Kidney epithelial cell (primary cell): ENCODE results near the gene ZNF740. TPM values are rescaled to one million over a fixed set of nuclear protein-coding genes. Genes with fewer than 3 reads are reported as not detected.

Experiments
- DNase-seq: peaks from one replicate; pipeline ENCODE4 v3.0.0-alpha.2; 2010; ENCODE audit warnings: low read depth
- H3K27me3 ChIP-seq: 2 replicates; pipeline ENCODE4 v1.6.0; 2011; ENCODE audit warnings: low read length; ENCODE audit not compliant: control insufficient read depth, insufficient read depth
- H3K36me3 ChIP-seq: 2 replicates; pipeline ENCODE4 v1.5.1; 2011; ENCODE audit warnings: low read length; ENCODE audit not compliant: control insufficient read depth, insufficient read depth
- H3K4me3 ChIP-seq: 2 replicates; pipeline ENCODE4 v1.5.1; 2011; ENCODE audit warnings: low read depth, mild to moderate bottlenecking, control low read depth, low read length
- total RNA-seq: library from RNA; depleted of rRNA; stranded (reverse); fragments of >200 nt; gene quantifications from 2 replicates; pipeline ENCODE4 v1.2.3, GENCODE V29; 2015
- TF ChIP-seq, protein P1 (sequence below): IDR thresholded peaks from 2 replicates; pipeline ENCODE4 v1.5.1; 2011; ENCODE audit warnings: mild to moderate bottlenecking, moderate library complexity, low read length, control low read depth, inconsistent platforms; ENCODE audit not compliant: insufficient read depth, poor library complexity, severe bottlenecking

The ZNF740 gene
- total RNA-seq, 1 donor from 2014 or later = 9.9 TPM

DNA sequence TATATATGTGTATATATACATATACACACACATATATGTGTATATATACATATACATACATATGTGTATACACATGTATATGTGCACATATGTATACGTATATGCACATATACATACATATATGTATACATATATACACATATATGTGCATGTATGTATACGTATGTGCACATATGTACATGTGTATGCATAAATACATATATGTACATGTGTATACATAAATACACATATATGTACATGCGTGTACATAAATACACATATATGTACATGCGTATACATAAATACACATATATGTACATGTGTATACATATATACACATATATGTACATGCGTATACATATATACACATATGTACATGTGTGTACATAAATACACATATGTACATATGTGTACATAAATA is 33.3 kb upstream of the ZNF740 start:
- H3K27me3 ChIP-seq = no peaks in the 10 kb centered on the region
- no peaks in the 10 kb centered on the region for H3K36me3 ChIP-seq
- no peak overlapping the region for H3K4me3 ChIP-seq
- TF ChIP-seq, protein P1, sequence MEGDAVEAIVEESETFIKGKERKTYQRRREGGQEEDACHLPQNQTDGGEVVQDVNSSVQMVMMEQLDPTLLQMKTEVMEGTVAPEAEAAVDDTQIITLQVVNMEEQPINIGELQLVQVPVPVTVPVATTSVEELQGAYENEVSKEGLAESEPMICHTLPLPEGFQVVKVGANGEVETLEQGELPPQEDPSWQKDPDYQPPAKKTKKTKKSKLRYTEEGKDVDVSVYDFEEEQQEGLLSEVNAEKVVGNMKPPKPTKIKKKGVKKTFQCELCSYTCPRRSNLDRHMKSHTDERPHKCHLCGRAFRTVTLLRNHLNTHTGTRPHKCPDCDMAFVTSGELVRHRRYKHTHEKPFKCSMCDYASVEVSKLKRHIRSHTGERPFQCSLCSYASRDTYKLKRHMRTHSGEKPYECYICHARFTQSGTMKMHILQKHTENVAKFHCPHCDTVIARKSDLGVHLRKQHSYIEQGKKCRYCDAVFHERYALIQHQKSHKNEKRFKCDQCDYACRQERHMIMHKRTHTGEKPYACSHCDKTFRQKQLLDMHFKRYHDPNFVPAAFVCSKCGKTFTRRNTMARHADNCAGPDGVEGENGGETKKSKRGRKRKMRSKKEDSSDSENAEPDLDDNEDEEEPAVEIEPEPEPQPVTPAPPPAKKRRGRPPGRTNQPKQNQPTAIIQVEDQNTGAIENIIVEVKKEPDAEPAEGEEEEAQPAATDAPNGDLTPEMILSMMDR = no peak
- DNase-seq = no peak

DNA sequence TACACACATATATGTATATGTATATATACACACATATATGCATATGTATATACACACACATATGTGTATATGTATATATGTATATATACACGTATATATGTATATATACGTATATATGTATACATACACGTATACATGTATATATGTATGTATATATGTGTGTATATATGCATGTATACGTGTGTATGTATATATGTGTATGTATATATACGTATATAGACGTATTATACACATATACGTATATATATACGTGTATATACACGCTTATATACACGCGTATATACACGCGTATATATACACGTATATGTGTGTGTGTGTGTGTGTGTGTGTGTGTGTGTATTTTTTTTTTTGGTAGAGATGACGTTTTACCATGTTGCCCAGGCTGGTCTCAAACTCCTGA is 32.9 kb upstream of the ZNF740 start:
- TF ChIP-seq, protein P1 = no peak

DNA sequence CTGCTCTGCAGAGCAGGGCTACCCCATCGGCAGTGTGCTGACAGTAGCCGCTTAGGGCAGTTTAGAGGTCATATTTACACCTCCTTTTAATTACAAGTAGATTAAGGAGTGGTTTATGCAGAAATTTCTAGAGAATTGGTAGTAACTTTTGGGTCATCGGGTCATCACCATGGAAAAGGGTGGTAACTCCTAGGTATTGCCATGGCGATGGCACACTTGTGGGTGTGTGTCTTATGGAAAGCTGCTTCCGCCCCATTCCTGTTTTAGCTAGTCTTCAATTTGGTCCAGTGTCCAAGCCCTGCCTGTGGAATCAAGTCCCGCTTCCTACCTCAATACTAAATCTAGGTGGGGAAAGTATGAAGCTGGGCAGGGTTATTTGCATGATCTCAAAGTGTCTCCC is 29.5 kb upstream of the ZNF740 start:
- no peaks in the 10 kb centered on the region for H3K27me3 ChIP-seq
- no peak for DNase-seq
- no peaks in the 10 kb centered on the region for H3K36me3 ChIP-seq
- no peak overlapping the region for H3K4me3 ChIP-seq
- TF ChIP-seq, protein P1 = no peak

More for the DNA sequence above, 32.9 kb upstream of the ZNF740 start:
- Histone ChIP-seq H3K4me3 (no peak overlapping the region), H3K27me3 (no peaks in the 10 kb centered on the region), H3K36me3 (no peaks in the 10 kb centered on the region)
- no peak for DNase-seq

DNA sequence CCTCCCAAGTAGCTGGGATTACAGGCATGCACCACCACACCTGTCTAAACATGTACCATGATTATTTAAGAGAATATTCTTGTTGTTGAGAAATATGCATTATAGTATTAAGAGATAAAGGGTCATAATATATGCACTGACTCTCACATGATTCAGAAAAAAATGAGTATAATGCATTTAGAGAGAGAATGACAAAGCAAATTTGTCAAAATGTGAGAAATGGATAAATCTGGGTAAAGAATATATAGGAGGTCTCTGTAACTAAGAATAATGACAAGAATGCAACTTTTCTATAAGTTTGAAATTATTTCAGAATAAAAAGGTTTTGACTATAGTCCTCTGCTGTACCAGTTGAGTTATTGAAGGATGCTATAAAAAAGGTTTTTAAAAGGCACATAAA is 28.1 kb upstream of the ZNF740 start:
- no peak for DNase-seq
- Histone ChIP-seq H3K27me3 (no peaks in the 10 kb centered on the region), H3K4me3 (no peak overlapping the region), H3K36me3 (no peaks in the 10 kb centered on the region)
- TF ChIP-seq, protein P1 = no peak

DNA sequence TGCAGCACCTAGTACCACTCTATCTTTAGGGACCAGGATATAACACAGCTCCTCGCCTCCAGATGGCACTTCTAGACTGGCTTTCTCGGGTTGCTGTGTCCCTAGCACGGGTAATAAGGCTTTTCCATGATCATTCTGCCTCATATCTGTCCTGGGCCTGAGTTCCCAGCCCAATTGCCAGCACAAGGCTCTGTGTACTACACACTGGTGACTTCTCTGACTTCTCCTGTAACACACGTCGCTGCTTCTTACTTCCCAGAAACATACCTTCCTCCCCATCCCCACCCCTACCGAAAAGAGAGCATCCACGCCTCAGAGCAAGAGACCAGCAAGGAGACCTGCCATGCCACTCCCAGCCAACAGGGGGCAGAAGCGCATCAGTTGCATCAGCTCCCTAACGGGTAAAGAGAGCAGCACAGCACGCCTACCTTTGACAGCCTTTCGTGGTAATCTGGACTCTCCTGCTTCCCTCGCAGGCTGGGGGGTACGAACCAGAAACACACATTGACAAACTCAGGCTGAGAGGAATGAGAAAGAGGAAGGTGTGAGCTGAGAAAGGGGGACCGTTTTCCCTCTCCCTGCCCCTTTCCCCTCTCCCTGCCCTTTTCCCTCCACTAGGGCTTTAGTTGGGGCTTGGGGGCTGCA is 21.2 kb upstream of the ZNF740 start:
- no peak for DNase-seq
- no peak overlapping the region for H3K4me3 ChIP-seq
- H3K27me3 ChIP-seq = no peaks in the 10 kb centered on the region
- H3K36me3 ChIP-seq = no peaks in the 10 kb centered on the region
- TF ChIP-seq, protein P1 = peak; percentile 99

DNA sequence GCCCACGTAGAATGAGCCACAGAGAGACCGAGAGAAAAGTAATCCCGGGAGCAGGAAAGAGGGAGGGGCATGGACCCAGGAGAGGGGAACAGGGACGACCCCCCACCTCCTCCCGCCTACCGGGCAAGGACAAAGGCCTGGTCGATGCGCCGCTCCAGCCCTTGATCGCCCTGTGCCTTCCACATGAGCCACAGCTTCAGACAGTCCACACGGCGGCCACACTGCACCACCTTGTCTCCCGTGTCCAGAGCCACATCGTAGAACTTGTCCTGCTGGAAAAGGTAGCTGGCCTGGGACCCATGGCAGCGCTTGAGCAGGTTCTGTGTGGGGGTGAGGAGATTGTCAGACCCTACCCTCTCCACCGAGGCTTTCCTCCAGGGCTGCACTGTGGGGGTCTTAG is 20.5 kb upstream of the ZNF740 start:
- Histone ChIP-seq H3K27me3 (no peaks in the 10 kb centered on the region), H3K36me3 (no peaks in the 10 kb centered on the region), H3K4me3 (no peak overlapping the region)
- TF ChIP-seq, protein P1 = no peak
- no peak for DNase-seq
